Measurements from ENCODE around the gene CACNG6.
A peak's percentile ranks its signal among the peaks of the same experiment; 100 is the strongest.
"Not testable (repeated sequence)": the region's sequence is repeated elsewhere in the genome, so short reads cannot be mapped to it uniquely, and the experiment has no call there.

The CACNG6 gene, protein sequence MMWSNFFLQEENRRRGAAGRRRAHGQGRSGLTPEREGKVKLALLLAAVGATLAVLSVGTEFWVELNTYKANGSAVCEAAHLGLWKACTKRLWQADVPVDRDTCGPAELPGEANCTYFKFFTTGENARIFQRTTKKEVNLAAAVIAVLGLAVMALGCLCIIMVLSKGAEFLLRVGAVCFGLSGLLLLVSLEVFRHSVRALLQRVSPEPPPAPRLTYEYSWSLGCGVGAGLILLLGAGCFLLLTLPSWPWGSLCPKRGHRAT

DNA sequence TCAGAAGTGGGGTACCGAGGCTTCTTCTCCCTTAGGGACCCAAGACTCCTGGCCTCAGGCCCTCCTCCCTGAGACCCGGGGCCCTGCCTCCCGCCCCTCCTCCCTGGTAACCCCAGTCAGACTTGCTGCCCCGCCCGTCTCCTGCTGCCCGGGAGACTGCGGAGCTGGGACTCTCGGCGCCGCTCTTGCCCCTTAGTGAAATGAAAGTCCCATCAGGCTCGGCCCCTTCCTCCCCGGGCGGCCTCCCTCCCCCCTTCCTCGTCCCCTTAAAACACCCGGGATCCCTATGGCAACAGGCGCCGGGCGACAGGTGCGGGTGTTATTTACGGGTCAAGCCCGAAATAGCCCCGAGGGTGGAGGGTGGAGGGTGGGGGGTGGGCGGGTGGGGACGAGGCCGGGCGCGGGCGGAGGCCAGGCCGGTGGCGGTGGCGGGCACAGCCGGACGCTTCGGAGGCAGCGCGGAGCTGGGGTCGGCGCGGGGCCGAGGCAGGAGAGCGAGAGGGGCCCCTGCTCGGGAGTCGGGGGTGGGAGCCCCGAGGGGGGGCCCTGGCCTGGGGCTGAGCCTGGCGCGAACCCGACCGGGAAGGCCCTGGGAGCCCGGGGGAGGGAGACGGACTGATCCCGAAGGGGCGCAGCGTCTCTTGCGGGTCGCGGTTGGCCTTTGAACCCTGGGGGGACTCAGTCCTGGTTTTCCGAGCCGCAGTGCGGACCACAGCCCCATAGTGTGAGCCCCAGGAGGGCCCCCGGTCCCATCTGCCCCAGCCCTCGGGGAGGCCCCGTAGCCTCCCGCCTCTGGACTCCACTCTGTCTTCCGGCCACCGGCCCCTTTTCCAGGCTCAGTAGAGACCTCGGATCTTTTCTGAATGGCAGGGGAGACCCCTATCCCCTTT, at the start of gene CACNG6:
Gene CACNG6, plus strand, starts transcription at position 414 of the 890 bp plus-strand sequence. CDS start 1,241 bp downstream, outside the sequence.
- no peak for DNase-seq (ENCODE audit: low read depth)

DNA sequence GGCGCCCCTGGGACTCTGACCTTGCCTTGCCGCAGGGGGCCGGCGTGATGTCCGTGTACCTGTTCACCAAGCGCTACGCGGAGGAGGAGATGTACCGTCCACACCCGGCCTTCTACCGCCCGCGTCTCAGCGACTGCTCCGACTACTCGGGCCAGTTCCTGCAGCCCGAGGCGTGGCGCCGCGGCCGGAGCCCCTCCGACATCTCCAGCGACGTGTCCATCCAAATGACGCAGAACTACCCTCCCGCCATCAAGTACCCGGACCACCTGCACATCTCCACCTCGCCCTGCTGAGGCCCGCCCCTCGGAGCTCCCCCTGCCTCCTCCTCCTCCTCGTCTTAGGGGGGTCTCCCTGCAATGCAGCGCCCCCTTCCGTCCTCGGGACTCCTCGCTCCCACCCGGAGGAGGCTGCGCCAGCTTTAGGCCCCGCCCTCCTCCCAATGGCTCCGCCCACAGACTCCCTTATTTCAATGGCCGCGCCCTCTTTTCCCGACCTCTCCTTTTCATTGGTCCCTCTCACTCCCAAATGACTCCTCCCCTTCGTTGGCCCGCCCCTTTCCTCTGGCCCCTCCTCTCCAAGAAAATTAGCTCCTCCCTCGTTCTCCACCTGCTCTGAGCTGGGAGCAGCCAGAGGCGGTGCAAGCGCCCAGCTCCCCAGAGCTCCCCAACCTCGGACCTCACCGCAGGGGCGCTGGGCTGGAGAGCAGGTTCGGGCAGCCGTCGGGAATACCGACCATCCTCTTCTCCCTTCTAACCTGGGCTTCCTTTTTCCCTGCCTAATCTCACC, 49.2 kb upstream of the CACNG6 start:
- DNase-seq (ENCODE audit: low read depth): peak; percentile 2

DNA sequence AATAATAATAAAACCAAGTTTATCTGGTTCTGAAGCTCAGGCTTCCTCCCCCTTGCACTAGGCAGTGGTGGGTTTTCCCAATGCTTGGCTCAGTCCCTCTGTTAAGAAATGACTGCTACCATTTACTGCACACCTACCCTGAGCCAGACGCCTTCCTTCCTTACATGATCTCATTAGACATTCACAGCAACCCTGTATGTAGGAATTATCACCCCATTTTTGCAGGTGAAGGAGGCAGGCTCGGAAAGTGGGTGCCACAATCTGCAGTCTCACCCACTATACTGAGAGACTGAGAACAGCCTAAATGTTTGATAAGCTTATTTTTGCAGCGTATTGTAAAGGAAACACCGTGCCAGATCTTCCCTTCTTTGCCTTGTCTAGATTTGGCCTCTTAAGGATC, 47.0 kb upstream of the CACNG6 start:
- no peak for DNase-seq (ENCODE audit: low read depth)

DNA sequence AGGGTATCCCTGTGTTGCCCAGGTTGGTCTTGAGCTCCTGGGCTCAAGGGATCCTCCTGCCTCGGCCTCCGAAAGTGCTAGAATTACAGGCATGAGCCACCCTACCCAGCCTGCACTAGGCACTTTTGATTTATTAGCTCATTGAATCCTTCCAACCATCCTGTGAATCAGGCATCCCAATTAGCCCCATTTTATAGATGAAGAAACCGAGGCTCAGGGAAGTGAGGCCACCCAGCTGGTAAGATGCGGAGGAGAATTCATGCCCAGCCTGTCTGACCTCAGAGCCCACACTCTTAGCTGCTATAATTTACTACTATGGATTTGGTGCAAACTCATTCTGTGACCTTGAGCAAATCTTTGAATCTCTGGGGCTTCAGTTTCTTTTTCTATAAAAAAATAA, 46.5 kb upstream of the CACNG6 start:
- DNase-seq (ENCODE audit: low read depth): no peak

DNA sequence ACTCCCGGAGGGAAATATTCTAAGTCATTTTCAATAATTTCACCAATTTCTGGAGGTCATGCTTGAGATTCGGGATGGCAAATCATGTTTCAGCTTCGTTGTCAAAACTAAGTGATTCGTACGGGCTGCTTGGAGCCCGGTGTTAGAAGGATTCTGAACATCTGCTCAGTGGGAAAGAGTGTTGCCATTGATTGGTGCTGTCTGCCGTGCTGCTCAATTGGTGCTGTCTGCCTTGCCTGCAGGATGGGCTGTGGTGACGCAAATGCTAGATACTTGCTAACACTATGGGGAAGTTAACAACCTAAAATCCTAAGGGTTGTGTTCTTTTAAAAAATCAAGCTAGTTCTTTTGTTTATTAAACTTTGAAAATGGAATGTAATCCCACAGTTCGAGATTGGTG, 46.0 kb upstream of the CACNG6 start:
- DNase-seq (ENCODE audit: low read depth): no peak

DNA sequence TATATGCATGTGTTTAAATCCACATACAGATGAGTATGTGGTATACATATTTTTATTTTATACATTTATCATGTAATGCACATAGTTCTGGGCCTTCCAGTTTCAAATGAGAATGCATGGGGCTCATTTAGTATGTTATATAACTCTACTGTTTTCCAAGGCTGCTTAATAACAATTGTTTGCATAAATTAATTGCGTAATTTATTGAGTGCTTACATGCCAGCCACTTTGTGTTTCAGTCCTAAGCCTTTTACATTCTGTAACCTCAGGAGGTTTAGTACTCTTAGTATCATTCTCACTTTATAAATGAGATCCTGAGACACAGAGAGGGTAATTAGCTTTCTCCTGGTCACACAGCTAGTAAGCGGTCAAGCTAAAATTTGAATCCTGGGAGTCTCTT, 45.4 kb upstream of the CACNG6 start:
- DNase-seq (ENCODE audit: low read depth): no peak

DNA sequence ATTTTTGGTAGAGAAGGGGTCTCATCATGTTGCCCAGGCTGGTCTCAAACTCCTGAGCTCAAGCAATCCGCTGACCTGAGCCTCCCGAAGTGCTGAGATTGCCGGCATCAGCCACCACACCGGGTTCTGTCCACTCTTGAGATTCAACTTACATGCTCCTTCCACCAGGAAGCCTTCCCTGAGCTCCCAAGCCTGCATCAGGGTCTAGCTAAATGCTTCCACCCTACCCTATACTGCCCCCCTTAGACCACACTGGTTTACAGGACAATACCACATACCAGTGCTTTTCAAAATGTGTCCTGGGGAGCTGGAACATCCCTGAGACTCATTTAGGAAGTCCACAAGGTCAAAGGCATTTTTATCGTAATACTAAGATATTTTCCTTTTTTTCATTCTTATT, 43.8 kb upstream of the CACNG6 start:
- no peak for DNase-seq (ENCODE audit: low read depth)

DNA sequence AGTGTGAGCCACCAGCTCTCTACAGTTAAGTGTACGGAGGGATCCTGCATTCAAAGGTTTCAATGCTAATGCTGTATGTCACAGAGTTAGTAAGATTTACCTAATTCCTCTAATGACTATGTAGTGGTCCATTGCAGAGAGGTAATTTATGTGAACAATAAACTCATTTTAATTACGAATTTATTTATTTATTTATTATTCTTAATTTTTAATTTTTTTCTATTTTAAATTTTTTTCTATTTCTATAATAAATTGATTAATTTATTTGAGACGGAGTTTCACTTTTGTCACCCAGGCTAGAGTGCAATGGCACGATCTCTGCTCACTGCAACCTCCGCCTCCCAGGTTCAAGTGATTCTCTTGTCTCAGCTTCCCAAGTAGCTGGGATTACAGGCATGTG, 42.8 kb upstream of the CACNG6 start:
- not testable (repeated sequence) for DNase-seq (ENCODE audit: low read depth)

DNA sequence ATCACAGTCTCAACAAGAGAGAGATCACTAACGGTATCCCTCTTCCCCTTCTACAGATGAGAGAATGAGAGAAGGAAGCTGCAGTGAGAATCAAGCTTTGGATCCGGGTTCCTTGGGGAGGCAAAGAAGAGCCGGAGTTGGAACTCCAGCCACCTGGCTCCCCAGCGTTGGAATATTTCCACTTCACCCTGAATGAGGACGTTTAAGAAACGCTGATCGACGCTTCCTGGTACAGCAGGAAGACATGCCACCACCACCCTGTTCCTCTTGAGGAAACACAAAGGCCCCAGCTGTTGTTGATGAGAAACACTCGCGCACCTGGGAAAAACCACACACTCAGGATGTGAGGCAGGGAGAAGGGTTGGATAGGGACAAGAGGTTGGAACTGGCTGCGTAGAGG, 40.0 kb upstream of the CACNG6 start:
- DNase-seq (ENCODE audit: low read depth): no peak

DNA sequence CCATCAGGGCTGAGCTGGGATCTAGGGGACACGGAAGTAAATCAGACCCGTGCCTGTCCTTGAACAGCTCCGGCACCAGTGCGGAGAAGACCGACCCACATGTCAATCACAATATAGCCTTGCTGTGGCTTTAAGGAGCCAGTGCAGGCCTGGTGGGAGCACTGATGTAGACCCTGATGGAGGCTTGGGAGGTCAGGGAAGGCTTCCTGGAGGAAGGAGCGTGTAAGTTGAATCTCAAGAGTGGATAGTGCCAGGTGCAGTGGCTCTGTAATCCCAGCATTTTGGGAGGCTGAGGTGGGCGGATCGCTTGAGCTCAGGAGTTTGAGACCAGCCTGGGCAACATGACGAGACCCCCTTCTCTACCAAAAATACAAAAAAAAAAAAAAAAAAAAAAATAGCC, 39.5 kb upstream of the CACNG6 start:
- no peak for DNase-seq (ENCODE audit: low read depth)

DNA sequence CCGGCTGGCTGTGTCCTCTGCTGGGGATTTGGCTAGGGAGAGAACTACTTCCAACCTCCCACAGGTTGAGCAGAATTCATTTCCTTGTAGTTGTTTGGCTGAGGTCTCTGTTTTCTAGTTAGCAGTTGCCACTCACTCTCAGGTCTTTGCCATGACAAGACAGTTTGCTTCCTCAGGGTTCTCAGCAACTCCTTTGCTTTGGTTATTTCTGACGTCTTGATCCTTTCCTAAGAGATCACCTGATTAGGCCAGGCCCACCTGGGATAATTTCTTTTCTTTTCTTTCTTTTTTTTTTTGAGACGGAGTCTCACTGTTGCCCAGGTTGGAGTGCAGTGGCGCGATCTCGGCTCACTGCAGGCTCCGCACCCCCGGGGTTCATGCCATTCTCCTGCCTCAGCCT, 38.1 kb upstream of the CACNG6 start:
- no peak for DNase-seq (ENCODE audit: low read depth)

DNA sequence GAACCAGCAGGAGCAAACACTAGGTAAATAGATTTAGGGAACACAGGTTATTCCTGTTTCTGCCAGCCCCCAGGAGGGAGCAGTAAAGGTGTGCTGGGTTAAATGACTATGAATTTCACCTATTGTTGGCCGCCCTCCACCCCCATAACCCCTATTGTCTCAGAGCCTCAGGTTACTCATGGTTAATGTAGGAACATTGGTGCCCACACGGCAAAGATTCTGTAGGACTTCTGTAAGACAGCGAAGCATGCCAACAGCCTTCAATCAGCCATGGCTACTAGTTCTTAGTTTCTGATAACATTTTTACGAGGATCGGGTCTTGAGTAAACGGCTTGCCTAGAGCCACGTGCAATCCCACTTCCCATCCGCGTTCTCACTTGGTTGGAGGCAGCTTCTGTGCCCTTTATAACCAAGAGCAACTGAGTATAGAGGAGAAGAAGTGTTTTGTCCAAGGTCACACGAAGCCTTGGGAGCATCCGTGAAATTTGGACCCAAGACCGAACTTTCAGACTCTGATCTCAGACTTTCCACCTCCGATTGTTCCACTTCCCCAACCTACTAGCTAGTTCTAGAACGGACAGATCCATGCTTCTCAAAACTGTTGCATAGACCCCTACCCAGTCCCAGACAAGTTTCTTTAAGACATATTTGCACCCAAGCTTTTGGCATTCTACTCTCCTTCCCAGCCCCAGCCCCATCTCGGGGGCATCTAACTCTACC, 33.8 kb upstream of the CACNG6 start:
- no peak for DNase-seq (ENCODE audit: low read depth)

DNA sequence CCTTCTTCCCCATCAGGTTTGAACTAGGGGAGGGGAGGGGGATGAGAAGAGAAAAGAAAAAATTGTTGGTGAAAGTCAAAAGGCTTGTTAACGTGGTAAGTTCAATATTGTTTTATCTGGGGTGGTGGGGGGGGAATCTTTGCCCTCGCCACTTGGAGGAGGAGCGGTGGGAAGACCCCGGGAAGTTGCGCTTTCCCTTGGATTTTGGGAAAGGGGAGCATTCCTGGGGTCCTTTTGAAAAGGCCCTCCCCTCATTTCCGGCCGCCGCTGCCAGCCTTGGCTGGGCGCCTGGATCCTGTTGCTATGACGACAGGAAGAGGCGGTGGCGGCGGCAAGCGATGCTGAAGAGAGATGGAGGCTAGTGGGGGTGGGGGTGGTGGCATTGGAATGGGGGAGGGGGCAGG, 33.3 kb upstream of the CACNG6 start:
- no peak for DNase-seq (ENCODE audit: low read depth)

DNA sequence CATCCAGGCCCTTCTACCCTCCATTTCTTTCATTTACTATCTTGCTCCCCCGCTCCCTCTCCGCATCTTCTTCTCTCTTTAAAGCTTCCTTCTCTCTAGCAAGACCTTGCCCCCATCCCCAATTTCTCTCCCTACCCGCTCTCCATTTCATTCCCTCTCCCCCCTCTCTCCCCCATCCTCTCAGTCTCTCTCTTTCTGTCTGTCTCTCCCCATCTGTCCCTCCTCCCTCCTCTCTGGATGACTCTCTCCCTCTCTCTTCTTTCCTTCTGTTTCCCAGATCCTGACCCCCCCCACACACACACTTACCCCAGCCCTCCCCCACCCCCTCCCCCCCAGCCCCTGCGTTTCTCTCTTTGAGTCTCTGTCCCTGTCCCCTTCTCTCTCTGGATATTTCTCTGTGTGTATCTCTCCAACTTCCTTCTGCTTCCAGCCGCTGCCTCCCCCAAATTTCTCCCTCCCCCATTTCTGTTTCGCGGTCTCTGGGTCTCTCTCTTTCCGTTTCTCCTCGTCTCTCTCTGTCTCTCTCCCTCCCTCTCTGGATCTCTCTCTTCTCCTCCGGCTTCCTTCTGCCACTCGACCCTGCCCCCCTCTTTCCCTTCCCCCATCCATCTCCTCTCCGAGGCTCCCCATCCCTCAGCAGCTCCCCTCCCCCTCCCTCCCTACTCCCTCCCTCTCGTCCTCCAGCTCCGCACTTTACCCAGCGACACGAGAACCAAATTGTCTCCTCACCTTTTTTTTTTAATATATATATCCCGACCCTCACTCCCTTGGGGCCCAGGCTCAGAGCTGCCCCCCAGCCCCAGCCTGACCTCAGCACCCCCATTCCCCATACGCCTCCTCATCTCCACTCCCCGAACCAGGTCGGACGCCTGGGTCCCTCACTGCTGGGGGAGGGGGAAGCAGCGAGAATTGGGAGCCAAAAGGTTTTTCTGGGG, 32.3 kb upstream of the CACNG6 start:
- DNase-seq (ENCODE audit: low read depth): no peak

DNA sequence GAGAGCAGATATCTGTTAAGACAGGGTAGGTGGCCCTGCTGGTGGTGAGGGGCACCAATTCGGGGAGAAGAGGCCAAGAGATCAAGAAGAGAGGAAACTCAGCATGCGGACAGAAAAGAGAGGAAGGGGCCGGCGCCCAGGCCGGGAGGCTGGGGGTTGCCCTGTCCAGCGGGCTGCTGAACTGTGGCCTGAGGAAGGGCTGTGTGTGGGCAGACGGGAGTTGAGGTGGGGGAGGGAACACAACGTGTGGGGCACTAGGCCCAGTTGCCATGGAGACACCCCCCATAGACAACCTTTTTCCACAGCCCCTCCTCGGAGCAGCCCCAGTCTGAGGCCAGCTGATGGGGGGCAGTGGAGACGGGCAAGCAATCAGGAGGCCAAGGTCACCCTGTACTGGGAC, 31.2 kb upstream of the CACNG6 start:
- DNase-seq (ENCODE audit: low read depth): no peak

DNA sequence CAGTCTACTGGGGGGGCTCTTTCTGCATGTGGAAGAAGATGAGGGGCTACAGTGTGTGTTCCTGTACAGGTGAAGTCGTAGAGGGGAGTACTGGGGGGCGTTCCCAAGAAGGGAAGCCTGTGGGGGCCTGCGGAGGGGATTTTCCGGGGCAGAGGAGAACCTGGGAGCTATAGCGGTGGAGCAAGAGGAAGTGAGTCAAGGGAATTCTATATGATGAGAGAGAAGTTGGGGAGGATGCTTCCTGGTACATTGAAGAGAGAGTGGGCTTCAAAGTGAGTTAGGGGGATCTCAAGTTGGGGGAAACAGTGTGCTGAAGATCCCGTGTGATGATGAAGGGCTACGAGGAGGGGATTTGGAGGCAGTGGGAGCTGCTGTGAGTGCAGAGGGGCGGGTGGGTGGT, 30.6 kb upstream of the CACNG6 start:
- DNase-seq (ENCODE audit: low read depth): no peak

DNA sequence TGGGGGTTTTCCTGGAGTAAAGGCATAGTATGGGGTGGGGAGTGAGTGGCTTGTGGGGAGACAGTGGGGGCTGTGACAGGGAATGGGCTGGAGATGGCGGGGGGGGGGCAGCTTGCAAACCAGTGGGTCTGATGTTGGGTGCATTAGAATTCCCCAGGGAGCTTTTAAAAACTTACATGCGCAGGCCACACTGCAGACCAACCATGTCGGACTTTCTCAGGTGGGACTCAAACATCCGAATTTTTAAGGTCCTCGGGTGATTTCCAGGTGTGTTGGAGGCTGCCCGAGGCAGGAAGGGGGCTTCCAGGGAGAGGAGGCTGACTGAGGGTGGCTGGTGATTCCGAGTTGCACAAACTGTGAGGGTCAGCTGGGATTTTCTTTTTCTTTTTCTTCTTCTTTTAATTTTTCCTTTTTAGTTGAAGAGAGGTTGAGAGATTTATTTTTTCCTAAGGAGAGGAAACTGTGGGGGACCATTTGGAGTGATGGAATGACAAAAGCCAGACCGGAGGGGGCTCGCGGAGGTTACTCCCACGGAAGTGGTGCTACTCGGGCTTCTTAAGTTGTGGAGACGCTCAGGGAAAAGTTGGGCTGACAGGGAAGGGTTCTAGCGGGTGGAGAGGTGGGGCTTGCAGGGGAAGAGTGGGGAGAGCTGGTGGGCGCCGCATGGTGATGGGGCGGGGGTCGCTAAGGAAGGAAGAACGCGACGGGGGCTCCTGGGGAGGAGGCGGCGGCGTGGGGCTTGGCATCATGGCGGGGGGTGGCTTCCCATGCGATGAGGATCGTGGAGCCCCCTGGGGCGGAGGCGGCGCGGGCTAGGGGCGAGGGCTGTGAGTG, 29.7 kb upstream of the CACNG6 start:
- DNase-seq (ENCODE audit: low read depth): no peak

DNA sequence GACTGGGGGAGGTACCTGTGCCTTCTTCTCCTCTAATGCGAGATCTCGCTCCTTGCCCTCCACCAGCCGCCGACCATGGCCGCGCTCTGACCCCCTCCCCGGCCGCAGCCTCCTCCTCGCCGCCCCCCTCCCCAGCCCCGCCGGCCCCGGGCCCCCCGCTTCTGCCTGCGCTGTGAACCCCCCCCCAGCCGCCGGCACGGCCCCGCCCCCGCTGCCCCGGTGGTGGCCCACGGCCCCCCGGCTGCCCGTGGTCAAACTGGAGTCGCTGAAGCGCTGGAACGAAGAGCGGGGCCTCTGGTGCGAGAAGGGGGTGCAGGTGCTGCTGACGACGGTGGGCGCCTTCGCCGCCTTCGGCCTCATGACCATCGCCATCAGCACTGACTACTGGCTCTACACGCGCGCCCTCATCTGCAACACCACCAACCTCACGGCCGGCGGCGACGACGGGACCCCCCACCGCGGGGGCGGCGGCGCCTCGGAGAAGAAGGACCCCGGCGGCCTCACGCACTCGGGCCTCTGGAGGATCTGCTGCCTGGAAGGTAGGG, 28.5 kb upstream of the CACNG6 start, which contains the start of gene CACNG8:
Gene CACNG8, plus strand, starts transcription at position 51 of the 545 bp plus-strand sequence.
- DNase-seq (ENCODE audit: low read depth): no peak

DNA sequence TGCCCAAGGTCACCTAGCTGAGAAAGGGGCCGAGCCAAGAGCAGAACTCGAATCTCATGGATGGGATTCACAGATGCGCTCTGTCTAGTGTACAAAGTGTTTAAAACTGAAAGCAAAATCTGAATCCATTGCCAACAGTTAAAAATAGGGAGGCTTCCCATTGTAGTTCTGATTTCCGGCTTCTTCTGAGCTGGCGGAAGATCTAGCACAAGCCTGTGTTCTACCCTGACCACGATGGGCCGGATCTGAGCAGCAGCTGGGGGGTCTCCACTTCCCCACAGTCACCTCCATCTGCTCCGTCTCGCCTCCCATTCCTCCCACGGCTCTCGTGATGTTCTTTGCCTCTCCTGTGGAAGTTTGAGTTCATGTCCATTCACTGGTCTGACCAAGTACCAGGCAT, 26.3 kb upstream of the CACNG6 start:
- DNase-seq (ENCODE audit: low read depth): no peak

DNA sequence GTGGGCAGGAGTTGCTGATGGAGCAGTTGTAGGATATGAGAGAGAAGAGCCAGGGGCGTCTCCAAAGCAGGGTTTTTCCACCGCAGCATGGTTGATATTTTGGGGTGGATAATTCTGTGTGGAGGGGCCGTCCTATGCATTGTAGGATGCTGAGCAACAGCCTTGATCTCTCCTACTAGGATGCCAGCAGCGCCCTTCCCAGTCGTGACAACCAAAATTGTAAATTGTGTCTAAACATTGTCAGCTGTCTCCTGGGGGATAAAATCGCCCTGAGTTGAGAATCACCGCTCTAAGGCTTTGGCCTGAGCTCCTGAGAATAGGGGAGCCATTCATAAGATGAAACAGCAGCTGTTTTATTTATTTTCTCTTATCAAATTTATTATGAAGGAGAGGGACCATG, 24.5 kb upstream of the CACNG6 start:
- no peak for DNase-seq (ENCODE audit: low read depth)
